ENCODE results near the gene MC5R.

DNA sequence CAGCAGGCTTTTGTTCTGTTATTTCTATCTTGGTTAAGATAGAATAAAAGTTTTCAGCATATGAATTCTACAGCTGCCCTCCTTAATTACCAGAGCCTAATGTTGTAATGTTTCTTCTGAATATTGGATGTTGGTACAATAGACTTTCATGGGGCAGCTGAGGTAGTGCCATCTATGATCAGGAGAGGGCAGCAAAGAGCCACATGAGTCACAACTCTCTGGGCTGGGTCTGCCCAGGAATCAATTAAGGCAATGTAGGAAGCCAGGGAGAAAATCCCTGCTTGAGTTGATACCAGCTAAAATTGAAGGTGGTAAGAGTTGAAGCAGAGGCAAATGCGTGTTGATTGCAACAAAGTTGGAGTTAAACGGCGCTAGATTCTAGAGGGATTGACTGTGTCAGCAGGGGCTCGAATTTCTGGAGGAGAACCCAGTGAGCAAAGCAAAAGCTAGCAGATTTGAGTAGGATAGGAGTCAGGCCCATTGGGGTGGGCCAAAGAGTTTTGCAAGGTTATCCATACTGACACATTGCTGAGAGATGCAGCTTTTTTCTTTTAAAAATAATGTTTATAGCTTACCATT, 10.6 kb upstream of the MC5R start:
- TF ChIP-seq, protein P1, sequence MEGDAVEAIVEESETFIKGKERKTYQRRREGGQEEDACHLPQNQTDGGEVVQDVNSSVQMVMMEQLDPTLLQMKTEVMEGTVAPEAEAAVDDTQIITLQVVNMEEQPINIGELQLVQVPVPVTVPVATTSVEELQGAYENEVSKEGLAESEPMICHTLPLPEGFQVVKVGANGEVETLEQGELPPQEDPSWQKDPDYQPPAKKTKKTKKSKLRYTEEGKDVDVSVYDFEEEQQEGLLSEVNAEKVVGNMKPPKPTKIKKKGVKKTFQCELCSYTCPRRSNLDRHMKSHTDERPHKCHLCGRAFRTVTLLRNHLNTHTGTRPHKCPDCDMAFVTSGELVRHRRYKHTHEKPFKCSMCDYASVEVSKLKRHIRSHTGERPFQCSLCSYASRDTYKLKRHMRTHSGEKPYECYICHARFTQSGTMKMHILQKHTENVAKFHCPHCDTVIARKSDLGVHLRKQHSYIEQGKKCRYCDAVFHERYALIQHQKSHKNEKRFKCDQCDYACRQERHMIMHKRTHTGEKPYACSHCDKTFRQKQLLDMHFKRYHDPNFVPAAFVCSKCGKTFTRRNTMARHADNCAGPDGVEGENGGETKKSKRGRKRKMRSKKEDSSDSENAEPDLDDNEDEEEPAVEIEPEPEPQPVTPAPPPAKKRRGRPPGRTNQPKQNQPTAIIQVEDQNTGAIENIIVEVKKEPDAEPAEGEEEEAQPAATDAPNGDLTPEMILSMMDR (IDR thresholded peaks at IDR 0.05) = peak in 5 of 7 experiments; percentile 70 to 91 (median 77)
- TF ChIP-seq POLR2AphosphoS5 (IDR thresholded peaks at IDR 0.05) (peak in 1 of 3 donors; percentile 8), EP300 (IDR thresholded peaks at IDR 0.05) (no peak), POLR2A (IDR thresholded peaks at IDR 0.05) (no peak)
